GM19468 (cell line): ENCODE results near the gene CETN2.
"Not testable (repeated sequence)": the region's sequence is repeated elsewhere in the genome, so short reads cannot be mapped to it uniquely, and the experiment has no call there.

ENCODE experiments used
- ATAC-seq: cut with Tn5 transposase; IDR thresholded peaks from one replicate; pipeline ENCODE4 v1.9.1; 2021; ENCODE audit warnings: mild to moderate bottlenecking, moderate library complexity, moderate number of reproducible peaks; ENCODE audit not compliant: unreplicated experiment; ENCODE audit errors: extremely low read depth

The CETN2 gene

DNA sequence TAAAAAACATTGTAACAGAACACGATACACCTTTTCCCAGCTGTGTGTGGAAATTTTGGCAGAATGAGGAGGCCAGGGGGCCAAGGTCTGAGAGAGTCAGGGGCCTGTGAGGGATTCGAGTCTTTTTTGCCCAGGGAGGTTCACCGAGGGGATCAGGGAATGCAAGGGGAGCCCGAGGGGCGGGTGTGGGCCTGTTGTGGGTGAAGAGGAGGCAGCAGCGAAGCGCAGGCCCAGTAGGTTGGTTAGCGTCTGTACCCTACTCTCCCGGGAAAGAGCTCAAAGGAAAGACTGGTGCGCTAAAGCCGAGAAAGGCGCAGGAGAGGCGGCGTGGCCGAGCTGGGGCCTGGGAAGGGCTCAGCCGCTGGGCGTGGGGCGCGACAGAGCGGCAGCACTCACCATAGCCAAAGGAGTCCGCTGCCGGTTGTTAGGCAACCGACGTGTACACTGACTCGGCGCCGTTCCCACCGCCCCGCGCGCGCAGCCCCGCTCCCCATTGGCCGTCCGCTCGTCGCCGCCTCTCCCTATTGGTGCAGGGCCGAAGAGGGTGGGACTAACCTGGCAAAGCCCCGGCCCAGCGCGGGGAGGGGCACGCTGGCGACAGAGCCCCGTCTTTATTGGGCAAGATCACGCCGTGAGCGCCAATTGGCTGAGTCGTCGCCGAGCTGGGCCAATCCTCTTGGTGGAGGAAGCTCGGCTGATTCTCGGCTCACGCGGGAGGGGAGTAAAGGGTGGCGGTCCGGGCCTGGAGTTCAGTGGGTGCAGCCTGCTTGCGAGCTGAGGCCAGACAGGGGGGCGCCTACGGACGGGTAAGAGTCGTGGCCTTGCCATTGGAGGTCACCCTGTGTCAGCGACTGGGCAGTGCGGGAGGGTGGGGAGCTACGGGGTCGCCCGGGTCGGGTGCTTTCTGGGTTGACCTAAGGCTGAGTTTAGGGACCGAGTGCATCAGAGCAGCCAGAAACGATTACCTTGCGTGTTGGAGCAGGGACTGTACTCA is at the start of gene CETN2, which contains the start of gene NSDHL:
CETN2 (minus strand) TSS at position 446 of the 994 bp plus-strand sequence; CDS start at position 399, 47 bp downstream.
NSDHL (plus strand) TSS at position 752 of the 994 bp plus-strand sequence. CDS start 15,262 bp downstream, outside the sequence.
- ATAC-seq, result peak; percentile 100

DNA sequence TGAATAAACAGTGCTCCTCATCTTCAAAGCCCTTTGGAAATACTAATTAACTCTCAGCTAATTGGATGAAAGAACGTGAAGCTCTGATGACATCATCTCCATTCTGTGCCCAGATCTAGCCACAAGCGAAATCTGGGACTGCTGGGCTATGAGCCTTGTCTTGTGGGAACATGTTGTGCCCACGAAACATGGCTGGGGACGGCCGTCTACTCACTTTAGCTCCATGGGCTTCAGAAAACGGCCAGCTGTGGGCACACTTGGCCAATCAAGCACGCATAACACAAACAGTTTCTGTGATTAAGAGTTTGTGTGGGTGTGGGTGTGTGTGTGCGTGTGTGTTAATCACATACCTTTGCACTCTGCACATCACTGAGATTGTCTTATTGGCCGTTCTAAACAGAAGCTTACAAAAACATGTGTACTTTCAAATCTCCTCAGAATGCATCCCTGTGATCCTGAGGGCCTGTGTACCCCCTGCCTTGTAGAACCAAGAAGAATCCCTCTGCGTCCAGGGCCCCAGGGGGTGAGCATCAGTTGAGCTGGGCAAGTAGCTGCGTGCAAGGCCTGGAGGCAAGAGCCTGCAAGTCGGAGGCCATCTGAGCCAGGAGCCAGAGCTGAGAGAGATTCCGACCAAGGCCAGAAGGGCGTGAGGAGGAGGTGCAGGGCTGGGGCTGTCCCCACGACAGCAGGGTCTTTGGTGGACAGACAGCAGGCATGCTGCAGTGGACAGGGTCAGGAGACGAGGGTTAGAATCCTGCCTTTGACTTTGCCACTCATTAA is 48.6 kb upstream of the CETN2 start:
- no peak for ATAC-seq

DNA sequence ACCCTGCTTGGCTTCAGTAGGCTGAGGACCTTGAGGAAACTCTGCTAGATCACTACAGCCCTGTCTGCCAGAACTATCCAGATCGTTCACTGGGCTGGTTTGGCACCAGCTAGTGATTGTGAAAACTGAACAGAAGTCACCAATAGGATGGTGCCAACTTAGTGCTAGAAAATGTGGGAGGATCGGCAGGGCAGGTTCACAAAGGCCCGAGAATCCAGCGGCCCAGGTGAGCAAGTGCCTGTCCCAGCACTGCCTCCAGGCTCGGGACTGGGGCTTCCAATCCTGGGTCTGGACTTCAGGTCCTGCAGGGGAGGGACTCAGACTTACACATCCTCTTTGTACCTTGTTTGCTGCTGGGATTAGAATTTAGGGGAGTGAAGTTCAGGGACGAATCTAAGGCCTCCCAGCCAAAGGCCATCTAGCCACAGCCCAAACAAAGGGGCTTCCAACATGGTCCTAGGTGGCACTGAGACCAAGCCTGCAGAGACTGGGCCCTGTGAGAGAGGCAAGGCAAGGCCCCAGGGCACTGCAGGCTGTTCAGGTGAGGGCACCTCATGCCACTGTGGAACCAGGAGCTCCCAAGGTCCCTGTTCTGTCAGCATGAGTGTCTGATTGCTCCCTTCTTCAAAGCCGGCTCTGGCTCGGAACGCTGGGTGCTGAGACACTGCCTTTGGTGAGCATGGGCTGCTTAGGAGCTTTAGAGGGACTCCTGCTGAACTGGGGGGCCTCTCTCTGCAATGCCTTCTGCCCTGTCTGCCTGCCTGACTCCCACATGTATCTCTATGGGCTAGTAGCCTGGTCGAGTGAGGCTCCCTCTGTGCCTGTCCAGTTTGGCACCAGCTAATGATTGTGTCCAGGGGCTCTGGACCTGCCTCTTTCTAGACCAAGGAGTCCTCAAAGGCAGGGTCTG is 46.6 kb upstream of the CETN2 start:
- no peak for ATAC-seq

DNA sequence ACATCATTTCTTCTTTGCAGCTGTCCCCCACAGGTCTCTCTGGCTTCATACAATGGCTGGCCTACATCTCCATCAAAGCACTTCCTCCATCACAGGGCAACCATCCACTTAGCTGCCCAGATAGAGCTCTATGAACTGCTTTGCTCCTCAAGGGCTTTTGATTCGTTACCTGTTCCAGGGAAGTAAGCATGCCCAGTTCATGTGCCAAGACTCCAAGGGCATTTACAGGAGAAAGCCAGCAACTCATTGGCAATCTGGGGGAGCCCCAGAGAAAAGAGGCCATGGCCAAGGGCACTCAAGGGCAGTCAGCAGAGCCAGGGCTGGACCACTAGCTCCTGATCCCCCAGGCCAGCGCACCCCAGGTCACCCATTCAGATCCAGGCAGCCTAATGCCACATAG is 42.8 kb upstream of the CETN2 start:
- ATAC-seq, result no peak

DNA sequence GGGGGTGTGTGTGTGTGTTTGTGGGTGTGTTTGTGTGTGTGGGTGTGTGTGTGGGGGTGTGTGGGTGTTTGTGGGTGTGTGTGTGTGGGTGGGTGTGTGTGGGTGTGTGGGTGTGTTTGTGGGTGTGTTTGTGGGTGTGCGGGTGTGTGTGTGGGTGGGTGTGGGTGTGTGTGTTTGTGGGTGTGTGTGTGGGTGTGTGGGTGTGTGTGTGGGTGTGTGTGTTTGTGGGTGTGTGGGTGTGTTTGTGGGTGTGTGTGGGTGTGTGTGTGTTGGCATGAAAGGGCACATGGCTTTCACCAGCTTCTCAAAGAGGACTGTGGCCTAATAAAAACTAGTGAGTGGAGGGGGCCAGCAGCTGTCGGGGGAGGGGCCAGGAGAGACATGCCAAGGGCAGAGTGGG is 42.0 kb upstream of the CETN2 start:
- ATAC-seq, result no peak

DNA sequence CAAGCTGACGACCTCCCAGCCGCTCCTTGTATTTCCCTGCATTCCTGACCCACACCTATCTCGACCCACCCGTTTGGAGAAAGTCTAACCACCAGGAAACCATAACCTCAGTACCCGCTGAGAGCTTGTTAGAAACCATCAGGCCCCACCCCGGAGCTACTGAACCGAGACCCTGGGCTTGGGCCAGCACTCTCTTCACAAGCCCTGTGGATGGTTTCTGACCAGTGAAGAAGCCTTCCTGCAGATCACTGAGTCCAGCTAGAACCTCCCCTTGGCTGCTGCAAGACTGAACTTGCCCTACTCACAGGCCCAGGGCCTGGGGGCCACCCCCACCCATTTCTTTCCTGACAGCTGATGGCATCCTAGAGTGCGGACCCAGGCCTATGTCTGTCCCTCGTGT is 40.7 kb upstream of the CETN2 start:
- no peak for ATAC-seq

DNA sequence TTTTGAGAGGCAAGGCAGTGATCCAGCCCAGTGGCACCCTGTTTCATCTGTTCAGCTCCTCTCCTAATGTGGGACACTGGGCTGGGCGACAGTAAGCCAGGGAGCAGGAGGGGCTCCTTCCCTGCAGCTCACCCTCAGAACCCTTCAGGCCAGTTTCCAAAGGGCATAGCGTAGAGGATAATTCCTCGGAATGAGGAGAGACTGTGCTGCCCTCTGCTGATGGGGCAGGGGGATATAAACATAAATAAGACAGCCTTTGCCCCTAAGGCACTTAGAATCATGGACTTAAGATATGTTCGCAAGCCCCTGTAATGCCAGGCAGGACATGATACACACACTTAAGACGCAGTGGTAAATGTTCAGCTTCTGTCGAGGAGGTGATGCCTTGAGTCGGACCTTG is 39.4 kb upstream of the CETN2 start:
- no peak for ATAC-seq

DNA sequence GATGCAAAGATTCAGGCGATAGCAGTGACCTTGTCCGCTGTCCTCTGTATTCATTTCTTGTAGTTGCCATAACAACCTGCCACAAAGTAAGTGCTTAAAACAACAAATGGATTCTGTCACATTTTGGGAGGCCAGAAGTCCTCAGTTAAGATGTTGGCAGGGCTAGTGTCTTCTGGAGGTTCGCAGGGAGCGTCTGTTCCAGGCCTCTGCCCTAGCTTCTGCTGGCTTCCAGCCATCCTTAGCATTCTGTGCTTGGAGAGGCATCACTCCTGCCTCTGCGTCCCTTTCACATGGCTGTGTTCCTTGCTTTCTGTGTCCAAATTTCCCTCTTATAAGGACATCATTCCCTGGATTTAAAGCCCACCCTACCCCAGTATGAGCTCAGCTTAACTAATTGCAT is 35.8 kb upstream of the CETN2 start:
- no peak for ATAC-seq

DNA sequence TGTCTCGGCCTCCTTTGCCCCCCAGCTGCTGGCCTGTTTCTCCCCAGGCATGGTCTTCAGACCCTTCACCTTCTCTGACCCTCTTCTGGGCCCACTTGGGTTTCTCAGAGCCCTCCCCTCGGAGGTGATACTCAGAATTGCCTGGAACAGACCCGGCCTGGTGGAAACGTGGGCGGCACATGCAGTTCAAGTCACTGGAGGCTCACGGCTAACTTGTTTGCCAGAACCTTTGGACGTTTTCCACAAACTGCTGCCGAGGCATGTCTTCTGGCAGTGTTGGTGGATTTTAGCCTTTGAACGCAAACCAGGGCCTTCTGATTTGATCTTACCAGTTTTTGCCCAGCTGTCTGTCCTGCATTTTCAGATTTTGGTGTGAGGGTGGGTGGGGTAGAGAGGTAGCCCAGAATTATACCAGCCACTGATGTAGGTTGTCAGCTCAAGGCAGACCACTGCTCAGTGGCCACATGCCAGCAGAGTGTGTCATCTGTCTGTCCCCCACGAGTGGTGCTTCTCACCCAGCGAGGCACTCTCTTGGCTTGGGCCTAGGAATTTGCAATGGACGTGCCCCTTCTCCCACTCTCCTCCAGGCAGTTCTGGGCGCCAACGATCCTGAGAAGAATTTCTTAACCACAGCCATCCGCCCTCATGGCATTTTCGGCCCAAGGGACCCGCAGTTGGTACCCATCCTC is 34.8 kb upstream of the CETN2 start:
- ATAC-seq, result no peak

DNA sequence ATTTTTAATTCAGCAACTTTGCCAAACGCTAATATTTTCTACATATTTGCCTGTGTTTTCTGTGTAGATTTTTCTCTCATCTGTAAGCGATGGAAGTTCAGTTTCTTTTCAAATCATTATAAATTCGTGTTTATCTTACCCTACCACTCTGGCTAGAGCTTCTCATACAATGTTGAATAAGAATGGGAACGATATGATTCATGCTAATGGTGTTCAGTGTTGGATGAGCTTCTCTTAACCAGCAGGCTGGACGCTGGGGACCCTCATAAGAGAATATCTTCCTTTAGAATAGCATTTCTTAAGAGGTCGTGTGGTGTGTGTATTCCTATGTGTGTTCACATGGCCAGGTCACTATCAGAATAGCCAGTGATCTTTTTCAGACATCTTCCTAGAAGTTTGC is 31.3 kb upstream of the CETN2 start:
- ATAC-seq, result no peak

DNA sequence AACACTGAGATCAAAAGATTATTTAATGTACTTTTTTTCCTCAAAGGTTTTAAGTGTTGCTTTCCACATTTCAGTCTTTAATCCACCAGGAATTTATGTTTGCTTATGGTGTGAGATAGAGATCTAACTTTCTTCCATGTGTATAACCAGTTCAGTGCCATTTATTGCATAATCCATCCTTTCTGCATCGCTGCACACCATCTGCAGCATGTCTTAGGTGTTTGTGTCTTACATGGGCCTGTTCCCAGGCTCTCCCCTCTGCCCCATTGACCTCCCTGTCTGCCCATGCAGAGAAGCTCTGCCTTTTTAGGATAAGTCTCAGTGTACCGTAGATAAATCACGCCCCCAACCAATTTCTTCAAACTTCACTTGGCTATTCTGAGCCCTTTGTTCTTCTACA is 30.6 kb upstream of the CETN2 start:
- ATAC-seq, result no peak

DNA sequence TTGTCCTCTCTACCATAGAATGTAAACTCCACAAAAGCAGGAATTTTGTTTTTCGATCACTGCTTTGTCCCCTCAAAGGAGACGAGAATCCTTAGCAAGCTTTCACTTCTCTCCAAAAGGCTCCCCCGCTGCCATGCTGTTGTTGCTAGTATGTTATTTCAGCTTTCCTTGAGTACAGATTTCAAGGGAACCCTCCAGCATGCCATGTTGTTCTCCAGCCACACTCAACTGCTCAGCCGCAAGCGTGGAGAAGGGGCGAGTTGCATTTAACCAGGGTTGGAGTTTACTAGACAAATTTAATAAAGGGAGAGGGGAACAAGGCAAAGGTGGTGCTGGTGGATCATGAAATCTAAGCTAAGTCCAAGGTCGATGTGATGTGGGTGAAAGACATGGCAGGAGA is 23.4 kb upstream of the CETN2 start:
- ATAC-seq, result no peak

DNA sequence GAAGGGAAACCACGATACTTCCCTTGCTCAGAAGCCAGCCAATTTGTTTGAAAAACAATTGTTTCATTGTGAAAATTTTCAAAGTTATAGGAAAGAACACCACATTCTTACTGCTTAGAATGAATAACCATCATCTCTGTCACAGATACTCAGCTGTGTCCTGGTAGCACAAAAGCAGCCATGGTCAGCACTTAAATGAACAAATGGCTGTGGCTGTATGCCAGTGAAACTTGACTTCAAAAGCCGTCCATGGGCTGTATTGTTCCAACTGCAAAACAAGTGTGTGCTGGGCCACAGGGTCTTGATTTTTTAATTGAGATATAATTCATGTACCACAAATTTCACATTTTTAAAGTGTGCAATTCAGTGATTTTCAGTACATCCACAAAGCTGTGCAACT is 19.9 kb upstream of the CETN2 start:
- ATAC-seq, result no peak

DNA sequence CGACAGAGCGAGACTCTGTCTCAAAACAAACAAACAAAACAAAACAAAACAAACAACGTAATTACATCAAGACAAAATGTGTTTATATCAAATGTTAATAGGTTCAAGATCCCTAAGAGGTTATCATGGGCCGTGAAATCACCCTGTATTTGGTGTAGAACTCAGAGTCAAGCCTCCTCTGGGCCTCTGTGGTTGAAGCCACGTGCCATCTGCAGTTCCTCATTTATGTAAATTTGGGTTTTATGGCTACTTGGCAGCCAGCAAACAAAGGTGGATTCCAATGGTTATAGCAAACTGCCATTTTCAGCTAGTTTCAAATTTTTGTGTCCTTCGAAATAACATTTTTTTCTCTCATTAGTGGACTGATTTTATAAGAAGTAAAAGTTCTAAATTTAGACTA is 16.7 kb upstream of the CETN2 start:
- ATAC-seq, result no peak

DNA sequence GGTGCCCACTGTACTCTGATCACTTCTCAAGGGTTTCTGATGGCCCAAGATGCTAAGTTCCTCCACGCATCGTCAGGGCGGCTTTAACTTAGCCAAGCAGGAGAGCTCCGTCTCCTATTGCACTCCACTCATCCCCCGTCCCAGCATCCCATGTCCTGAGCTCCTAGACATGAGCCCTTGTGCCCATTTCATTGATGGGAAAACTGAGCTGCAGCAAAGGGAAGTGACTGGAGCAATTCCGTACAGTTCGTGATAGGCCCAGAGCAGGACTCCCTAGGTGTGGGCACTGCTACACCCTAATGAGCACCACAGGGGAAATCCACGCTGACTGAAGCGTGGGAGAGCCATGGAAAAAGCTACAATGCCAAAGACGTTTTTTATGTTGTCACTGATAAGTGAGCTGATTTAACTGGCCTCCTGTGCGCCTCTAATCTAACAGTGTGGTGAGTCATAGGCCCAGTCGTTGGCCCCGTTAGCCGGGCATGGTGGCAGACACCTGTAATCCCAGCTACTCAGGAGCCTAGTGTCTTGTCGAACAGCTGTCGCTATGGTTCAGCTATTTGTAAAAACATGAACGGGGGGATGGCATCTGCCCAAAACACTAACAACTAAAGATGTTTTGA is 15.2 kb upstream of the CETN2 start:
- ATAC-seq, result no peak

DNA sequence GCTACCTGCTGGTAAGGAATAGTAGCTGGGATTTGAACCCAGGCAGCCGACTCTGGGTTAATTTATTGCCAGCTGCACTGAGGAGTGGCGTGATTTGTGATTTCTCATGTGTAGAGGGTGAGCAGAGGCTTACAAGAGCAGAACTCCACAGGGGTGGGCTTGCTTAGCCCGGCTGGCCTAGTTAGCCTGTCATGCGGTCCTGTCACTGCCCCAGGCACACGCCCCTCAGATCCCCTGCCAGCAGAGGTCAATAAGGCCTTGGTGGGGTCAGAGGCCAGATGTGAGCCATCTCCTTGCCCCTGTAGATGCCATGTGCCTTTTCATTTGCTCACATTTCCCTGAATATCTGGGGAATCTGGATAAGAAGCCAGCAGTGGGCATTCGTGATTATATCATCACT is 13.7 kb upstream of the CETN2 start:
- ATAC-seq, result no peak

DNA sequence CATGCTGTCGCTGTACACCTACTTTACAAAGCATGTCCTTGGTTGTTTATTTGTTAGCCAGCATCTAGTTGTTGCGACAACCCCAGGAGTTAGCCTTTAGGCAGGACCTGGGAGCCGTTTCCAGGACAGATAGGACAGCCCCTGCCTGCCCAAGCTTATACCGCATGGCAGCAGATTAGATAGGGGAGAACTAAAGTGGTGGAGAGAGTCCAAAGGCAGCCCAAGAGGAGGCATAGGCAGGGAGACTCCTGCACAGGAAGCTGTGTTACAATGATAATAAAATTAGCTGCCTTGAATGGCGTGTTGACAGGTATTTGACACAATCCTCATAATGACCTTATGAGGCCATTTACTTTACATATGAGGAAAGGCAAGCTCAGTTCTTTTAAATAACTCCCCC is 13.3 kb upstream of the CETN2 start:
- ATAC-seq, result no peak

DNA sequence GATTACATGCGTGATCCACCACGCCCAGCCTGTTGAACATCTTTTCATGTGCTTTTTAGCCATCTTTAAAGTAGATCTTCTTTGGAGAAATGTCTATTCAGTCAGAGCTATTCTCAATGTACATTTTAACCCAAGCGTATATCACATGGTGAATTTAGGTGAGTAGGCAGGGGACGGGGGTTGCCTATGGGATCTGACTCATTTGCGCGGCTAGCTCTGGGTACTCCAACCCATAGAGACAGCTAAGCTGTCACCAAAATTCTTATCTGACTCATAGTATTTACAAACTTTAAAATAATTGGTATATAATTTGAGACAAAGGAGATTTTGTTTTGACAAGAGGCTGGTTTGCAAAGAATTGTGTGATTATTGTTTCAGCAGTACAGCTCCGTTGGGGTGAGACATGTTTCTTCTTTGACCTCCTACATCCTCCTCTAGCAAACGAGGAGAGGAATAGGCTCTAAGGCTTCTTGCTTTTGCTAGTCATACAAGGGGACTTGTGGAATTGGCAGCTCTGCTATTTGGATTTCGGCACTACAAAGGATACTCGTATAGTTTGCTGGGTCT is 12.3 kb upstream of the CETN2 start:
- ATAC-seq, result no peak

DNA sequence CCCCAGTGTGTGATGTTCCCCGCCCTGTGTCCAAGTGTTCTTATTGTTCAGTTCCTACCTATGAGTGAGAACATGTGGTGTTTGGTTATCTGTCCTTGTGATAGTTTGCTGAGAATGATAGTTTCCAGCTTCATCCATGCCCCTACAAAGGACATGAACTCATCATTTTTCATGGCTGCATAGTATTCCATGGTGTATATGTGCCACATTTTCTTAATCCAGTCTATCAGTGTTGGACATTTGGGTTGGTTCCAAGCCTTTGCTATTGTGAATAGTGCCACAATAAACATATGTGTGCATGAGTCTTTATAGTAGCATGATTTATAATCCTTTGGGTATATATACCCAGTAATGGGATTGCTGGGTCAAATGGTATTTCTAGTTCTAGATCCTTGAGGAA is 4.9 kb upstream of the CETN2 start:
- not testable (repeated sequence) for ATAC-seq
